MCF 10A (cell line): ENCODE results near the gene CHST9. TPM values are rescaled to one million over a fixed set of nuclear protein-coding genes. Genes with fewer than 3 reads are reported as not detected.

ENCODE experiments used
- BruUV-seq: library from RNA; stranded (reverse); fragments of 400-500 nt; replicated peaks from 2 replicates; lab custom pipeline; 2021; lab: Mats Ljungman, UMichigan
- CTCF ChIA-PET: fragments of 300-600 bp; sonication (Branson Sonifier 250); formaldehyde crosslinking; extraction: SDS; loops from one replicate; lab custom pipeline; 2021; ENCODE audit warnings: antibody characterized with exemption, inconsistent platforms; lab: Yijun Ruan, JAX
- POLR2A ChIA-PET: fragments of 300-600, 350-650 bp; sonication (Branson Sonifier 250); formaldehyde crosslinking; extraction: SDS; loops from one replicate; lab custom pipeline; 2020; ENCODE audit warnings: antibody characterized with exemption, inconsistent platforms; lab: Yijun Ruan, JAX
- DNase-seq: peaks from one replicate; pipeline ENCODE4 v3.0.0-alpha.2; 2018; ENCODE audit not compliant: unreplicated experiment
- H3K27ac Mint-ChIP-seq: one replicate; pipeline ENCODE4 v1.8.0; 2022; ENCODE audit warnings: mild to moderate bottlenecking, low read depth, mixed read lengths; ENCODE audit not compliant: unreplicated experiment
- H3K27me3 Mint-ChIP-seq: one replicate; pipeline ENCODE4 v1.8.0; 2022; ENCODE audit warnings: mixed read lengths; ENCODE audit not compliant: insufficient read depth, unreplicated experiment
- H3K36me3 Mint-ChIP-seq: one replicate; pipeline ENCODE4 v1.8.0; 2022; ENCODE audit warnings: mild to moderate bottlenecking, moderate library complexity, mixed read lengths; ENCODE audit not compliant: insufficient read depth, unreplicated experiment
- H3K4me1 Mint-ChIP-seq: one replicate; pipeline ENCODE4 v1.8.0; 2022; ENCODE audit warnings: mixed read lengths; ENCODE audit not compliant: insufficient read depth, unreplicated experiment
- H3K4me3 Mint-ChIP-seq: one replicate; pipeline ENCODE4 v1.8.0; 2022; ENCODE audit warnings: mild to moderate bottlenecking, moderate library complexity, mixed read lengths; ENCODE audit not compliant: unreplicated experiment
- H3K9me3 Mint-ChIP-seq: one replicate; pipeline ENCODE4 v1.8.0; 2022; ENCODE audit warnings: mixed read lengths; ENCODE audit not compliant: unreplicated experiment
- CTCF ChIP-seq: fragments of 200-600 bp; IDR thresholded peaks from one replicate; pipeline ENCODE4 v1.8.0; 2022; ENCODE audit warnings: antibody characterized with exemption, mild to moderate bottlenecking; ENCODE audit not compliant: unreplicated experiment
- intact Hi-C: fragments of 100-400 bp; cut with micrococcal nuclease; formaldehyde crosslinking; loops from 2 replicates; pipeline ENCODE4 v1.14.1; 2022
- total RNA-seq: library from RNA; stranded (reverse); gene quantifications from 2 replicates; pipeline ENCODE4 v1.2.3, GENCODE V29; 2022

CHST9 gene
- total RNA-seq, 1 experiment from 2014 or later, result not detected

DNA sequence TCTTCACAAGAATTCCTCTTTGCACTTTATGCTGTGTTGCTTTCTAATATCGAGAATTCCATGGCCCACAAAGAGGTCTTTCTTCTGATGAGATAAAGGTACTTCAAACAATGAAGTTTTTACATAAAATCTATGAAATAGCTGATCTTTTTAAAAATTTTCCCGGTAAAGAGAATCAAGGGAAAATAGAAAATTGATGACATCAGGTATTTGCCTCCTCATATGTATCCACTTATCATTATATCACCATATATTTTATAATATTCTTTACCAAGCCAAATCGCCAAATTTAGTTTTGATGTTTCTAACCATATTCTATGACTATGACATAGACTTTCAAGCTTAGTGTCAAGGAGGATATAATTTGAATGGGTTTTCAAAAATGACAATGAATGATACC, 139.8 kb downstream of the CHST9 start:
- Mint-ChIP-seq H3K4me3 (no peak overlapping the region), H3K36me3 (no peaks in the 10 kb centered on the region), H3K9me3 (peaks cover 7% of the 10 kb centered on the region), H3K4me1 (no peaks in the 10 kb centered on the region), H3K27ac (no peak overlapping the region), H3K27me3 (peaks cover 24% of the 10 kb centered on the region)
- CTCF ChIA-PET, result no interaction called here
- POLR2A ChIA-PET, result interaction anchor here (1.2 kb wide), 1 partner anchor 9 kb away, joined by 3 read pairs; no protein-coding TSS in a partner anchor
- BruUV-seq, result no TSS peak
- no peak for DNase-seq
- intact Hi-C loops, result no loop called here
- TF ChIP-seq CTCF, result no peak

GRCh38 chr18:27042177-27042576, 142.9 kb downstream of the CHST9 start:
- Mint-ChIP-seq H3K4me1 (no peaks in the 10 kb centered on the region), H3K27ac (no peak overlapping the region), H3K9me3 (no peaks in the 10 kb centered on the region), H3K36me3 (no peaks in the 10 kb centered on the region), H3K4me3 (no peak overlapping the region), H3K27me3 (peaks cover 36% of the 10 kb centered on the region)
- ChIA-PET POLR2A (no interaction called here), CTCF (interaction anchor here (1.1 kb wide), 1 partner anchor 79 kb away, joined by 3 read pairs; no protein-coding TSS in a partner anchor)
- TF ChIP-seq CTCF, result no peak
- DNase-seq, result no peak
- no TSS peak for BruUV-seq
- intact Hi-C loops, result no loop called here

- H3K4me3 Mint-ChIP-seq, result no peak overlapping the region
- no peak overlapping the region for H3K27ac Mint-ChIP-seq
- no TSS peak for BruUV-seq
- ChIA-PET CTCF (interaction anchor here (0.9 kb wide), 1 partner anchor 22 kb away, joined by 4 read pairs; no protein-coding TSS in a partner anchor), POLR2A (no interaction called here)
- intact Hi-C loops, result no loop called here
- no peaks in the 10 kb centered on the region for H3K9me3 Mint-ChIP-seq
- no peak for TF ChIP-seq CTCF
- DNase-seq, result no peak
- H3K27me3 Mint-ChIP-seq, result peaks cover 36% of the 10 kb centered on the region
- H3K4me1 Mint-ChIP-seq, result no peaks in the 10 kb centered on the region
- H3K36me3 Mint-ChIP-seq, result no peaks in the 10 kb centered on the region
Measured at GRCh38 chr18:27040796-27041195, 144.3 kb downstream of the CHST9 start.

DNA sequence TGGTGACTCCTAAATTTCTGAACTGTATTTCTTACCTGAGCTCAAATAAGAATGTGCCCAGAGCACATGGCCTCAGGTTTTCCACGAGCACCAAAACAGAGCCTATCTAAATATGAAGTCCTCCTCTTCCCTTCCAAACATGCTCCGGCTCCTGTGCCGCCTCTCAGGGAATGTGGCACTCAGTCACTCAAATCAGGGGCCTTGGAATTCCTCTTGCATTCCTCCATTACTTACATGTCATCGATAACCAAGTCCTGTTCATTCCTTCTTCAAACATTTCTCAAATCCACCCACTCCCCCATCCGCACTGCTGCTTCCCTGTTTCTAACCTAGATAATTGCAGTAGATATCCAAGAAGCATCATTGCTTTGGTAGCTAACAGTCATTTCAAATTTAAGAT, 151.4 kb downstream of the CHST9 start:
- BruUV-seq, result no TSS peak
- Mint-ChIP-seq H3K27ac (no peak overlapping the region), H3K36me3 (no peaks in the 10 kb centered on the region), H3K4me3 (no peak overlapping the region), H3K9me3 (no peaks in the 10 kb centered on the region), H3K27me3 (peaks cover 16% of the 10 kb centered on the region), H3K4me1 (no peaks in the 10 kb centered on the region)
- ChIA-PET CTCF (interaction anchor here (0.9 kb wide), 1 partner anchor 24 kb away, joined by 3 read pairs; no protein-coding TSS in a partner anchor), POLR2A (interaction anchor here (1.1 kb wide), 1 partner anchor 267 kb away, joined by 3 read pairs; no protein-coding TSS in a partner anchor)
- intact Hi-C loops, result no loop called here
- TF ChIP-seq CTCF, result no peak
- DNase-seq, result no peak
